NCI-H460 (cell line): ENCODE data around the gene TMEM220. TPM values are rescaled to one million over a fixed set of nuclear protein-coding genes. Genes with fewer than 3 reads are reported as not detected.
"Not testable (repeated sequence)": the region's sequence is repeated elsewhere in the genome, so short reads cannot be mapped to it uniquely, and the experiment has no call there.

Source experiments
- DNase-seq: peaks from one replicate; pipeline ENCODE4 v3.0.0-alpha.2; 2016; ENCODE audit warnings: low read depth; ENCODE audit errors: extremely low read depth
- total RNA-seq: library from RNA; depleted of rRNA; stranded (reverse); fragments of >200 nt; shearing (Covaris generic); gene quantifications from 2 replicates; pipeline ENCODE4 v1.2.3, GENCODE V29; 2014

TMEM220 gene
- total RNA-seq, 1 experiment from 2014 or later, result 0.05 TPM

GRCh38 chr17:10731408-10731879, 1.6 kb upstream of the TMEM220 start:
- no peak for DNase-seq

- DNase-seq, result not testable (repeated sequence)
Observed at GRCh38 chr17:10730247-10730646, 424 bp upstream of the TMEM220 start.

- DNase-seq, result no peak
Observed at GRCh38 chr17:10728331-10728892, 1.4 kb downstream of the TMEM220 start.

- no peak for DNase-seq
Observed at GRCh38 chr17:10727192-10727591, 2.6 kb downstream of the TMEM220 start.

- DNase-seq, result no peak
Observed at GRCh38 chr17:10726196-10726595, 3.6 kb downstream of the TMEM220 start.

- no peak for DNase-seq
Observed at GRCh38 chr17:10725262-10725661, 4.6 kb downstream of the TMEM220 start.

- no peak for DNase-seq
Observed at GRCh38 chr17:10724546-10725195, 5.2 kb downstream of the TMEM220 start.

GRCh38 chr17:10718547-10718946, 11.3 kb downstream of the TMEM220 start:
- no peak for DNase-seq

- DNase-seq, result no peak
Observed at GRCh38 chr17:10716218-10716617, 13.6 kb downstream of the TMEM220 start.

GRCh38 chr17:10713318-10713717, 16.5 kb downstream of the TMEM220 start:
- no peak for DNase-seq

- no peak for DNase-seq
Observed at GRCh38 chr17:10705727-10706126, 24.1 kb downstream of the TMEM220 start.

GRCh38 chr17:10702574-10702973, 27.2 kb downstream of the TMEM220 start:
- DNase-seq, result no peak

GRCh38 chr17:10699856-10700255, 30.0 kb downstream of the TMEM220 start:
- no peak for DNase-seq

- DNase-seq, result no peak
Observed at GRCh38 chr17:10698096-10698818, 31.6 kb downstream of the TMEM220 start.

GRCh38 chr17:10697092-10698081, 32.4 kb downstream of the TMEM220 start, which contains the start of the genes ADPRM and SCO1:
Gene ADPRM, plus strand, starts transcription at chr17:10697594. Its CDS starts 7,333 bp downstream, at chr17:10704927.
Gene SCO1, minus strand, starts transcription at chr17:10697533. Its CDS starts 26 bp downstream, at chr17:10697507.
- peak; percentile 93 for DNase-seq

GRCh38 chr17:10695875-10696407, 33.9 kb downstream of the TMEM220 start:
- not testable (repeated sequence) for DNase-seq

GRCh38 chr17:10687499-10687898, 42.3 kb downstream of the TMEM220 start:
- no peak for DNase-seq

GRCh38 chr17:10683853-10684252, 46.0 kb downstream of the TMEM220 start:
- peak; percentile 30 for DNase-seq

- DNase-seq, result no peak
Observed at GRCh38 chr17:10681866-10682446, 47.9 kb downstream of the TMEM220 start.

- no peak for DNase-seq
Observed at GRCh38 chr17:10674704-10675103, 55.1 kb downstream of the TMEM220 start.
